H1 (cell line): ENCODE results near the gene VASP. TPM values are rescaled to one million over a fixed set of nuclear protein-coding genes. Genes with fewer than 3 reads are reported as not detected.

ENCODE experiments used
- CTCF ChIA-PET: fragments of 300-600 bp; sonication (Branson Sonifier 250); formaldehyde crosslinking; loops from one replicate; lab custom pipeline; 2021; ENCODE audit not compliant: partially characterized antibody; lab: Charles Lee
- POLR2A ChIA-PET: fragments of 300-600 bp; sonication (Branson Sonifier 250); formaldehyde crosslinking; loops from one replicate; lab custom pipeline; 2021; ENCODE audit warnings: inconsistent platforms; ENCODE audit not compliant: partially characterized antibody; lab: Charles Lee
- DNase-seq, 2 experiments: peaks; one replicate each; pipeline versions ENCODE4 v3.0.0 to v3.0.0-alpha.2; 2010 to 2022; ENCODE audit warnings: low spot score in 2 of 2, low read depth in 1 of 2, mixed read lengths in 1 of 2
- FAIRE-seq: peaks from 2 replicates; lab custom pipeline; 2011; peaks lifted over from hg19 to GRCh38; lab: Jason Lieb, UNC
- H2AFZ ChIP-seq: 2 replicates; pipeline ENCODE4 v1.8.1; 2012; ENCODE audit warnings: low read length, inconsistent platforms
- H2AK5ac ChIP-seq: 2 replicates; pipeline ENCODE4 v1.6.1; 2013; ENCODE audit warnings: low read depth, low read length
- H2BK120ac ChIP-seq: replicated peaks from 2 replicates; pipeline ENCODE3; 2013; ENCODE audit warnings: low read depth, low read length, inconsistent platforms
- H2BK12ac ChIP-seq: 2 replicates; pipeline ENCODE4 v1.6.1; 2013; ENCODE audit warnings: low read depth, low read length
- H2BK15ac ChIP-seq: 2 replicates; pipeline ENCODE4 v1.6.1; 2013; ENCODE audit warnings: low read length
- H2BK20ac ChIP-seq: 2 replicates; pipeline ENCODE4 v1.6.1; 2013; ENCODE audit warnings: low read length
- H2BK5ac ChIP-seq: 2 replicates; pipeline ENCODE4 v1.6.1; 2013; ENCODE audit warnings: low read depth, low read length
- H3K14ac ChIP-seq: 2 replicates; pipeline ENCODE4 v1.6.1; 2013; ENCODE audit warnings: inconsistent platforms; ENCODE audit not compliant: insufficient read length
- H3K18ac ChIP-seq: 2 replicates; pipeline ENCODE4 v1.6.1; 2013; ENCODE audit warnings: low read length; ENCODE audit errors: extremely low read depth
- H3K23ac ChIP-seq: 2 replicates; pipeline ENCODE4 v1.6.1; 2013; ENCODE audit warnings: inconsistent platforms; ENCODE audit not compliant: insufficient read length
- H3K23me2 ChIP-seq: 2 replicates; pipeline ENCODE4 v1.6.1; 2013; ENCODE audit warnings: low read depth, low read length
- H3K27ac ChIP-seq: 2 replicates; pipeline ENCODE4 v1.6.1; 2011; ENCODE audit warnings: low read depth, low read length, inconsistent platforms
- H3K27me3 ChIP-seq, 4 experiments: replicated peaks in 1 of 4; 1 replicate in 1 of 4; 2 replicates in 3 of 4; pipeline versions ENCODE4 v1.6.1 to v1.8.1; 2011 to 2013; ENCODE audit warnings: low read length in 3 of 4, mild to moderate bottlenecking in 3 of 4, inconsistent platforms in 2 of 4, mixed read lengths in 2 of 4, moderate library complexity in 1 of 4; ENCODE audit not compliant: control insufficient read depth in 3 of 4, insufficient read depth in 3 of 4; ENCODE audit errors: extremely low read depth in 1 of 4
- H3K36me3 ChIP-seq, 4 experiments: 2 replicates each; pipeline versions ENCODE4 v1.6.1 to v1.8.1; 2011 to 2013; ENCODE audit warnings: mild to moderate bottlenecking in 4 of 4, low read length in 3 of 4, moderate library complexity in 2 of 4, control low read depth in 1 of 4, inconsistent platforms in 1 of 4; ENCODE audit not compliant: insufficient read depth in 4 of 4, control insufficient read depth in 2 of 4
- H3K4ac ChIP-seq: replicated peaks from 2 replicates; pipeline ENCODE3; 2013; ENCODE audit warnings: low read length, low read depth, mixed read lengths, inconsistent platforms; ENCODE audit not compliant: insufficient read length
- H3K4me1 ChIP-seq, 4 experiments: replicated peaks in 1 of 4; 1 replicate in 1 of 4; 2 replicates in 3 of 4; pipeline versions ENCODE4 v1.6.1 to v1.8.1; 2011 to 2013; ENCODE audit warnings: low read length in 3 of 4, inconsistent platforms in 2 of 4, mixed read lengths in 1 of 4; ENCODE audit not compliant: insufficient read depth in 4 of 4, control insufficient read depth in 3 of 4
- H3K4me2 ChIP-seq, 2 experiments: 2 replicates each; pipeline versions ENCODE4 v1.6.1 to v1.8.1; 2011 to 2013; ENCODE audit warnings: low read depth in 2 of 2, low read length in 2 of 2, control low read depth in 1 of 2, inconsistent platforms in 1 of 2, mild to moderate bottlenecking in 1 of 2; ENCODE audit not compliant: insufficient read depth in 1 of 2
- H3K4me3 ChIP-seq, 4 experiments: fragments of 200-600, 300-600 bp in 1 of 4; sonication (generic), shearing (Covaris generic), sonication (Bioruptor Twin) in 1 of 4; 2 replicates each; pipeline versions ENCODE4 v1.5.1 to v1.8.1; 2011 to 2016; ENCODE audit warnings: low read length in 4 of 4, low read depth in 3 of 4, control low read depth in 2 of 4, inconsistent platforms in 2 of 4, mild to moderate bottlenecking in 2 of 4, mixed read lengths in 1 of 4, moderate library complexity in 1 of 4; ENCODE audit not compliant: insufficient read depth in 2 of 4; ENCODE audit errors: extremely low read depth in 1 of 4
- H3K56ac ChIP-seq: replicated peaks from 2 replicates; pipeline ENCODE3; 2013; ENCODE audit warnings: low read depth, mild to moderate bottlenecking, mixed read lengths, low read length, inconsistent platforms; ENCODE audit not compliant: insufficient read length
- H3K79me1 ChIP-seq: 2 replicates; pipeline ENCODE4 v1.6.1; 2013; ENCODE audit warnings: low read depth, low read length, control low read depth
- H3K79me2 ChIP-seq, 2 experiments: 2 replicates each; pipeline versions ENCODE4 v1.6.1 to v1.8.1; 2012 to 2013; ENCODE audit warnings: low read length in 2 of 2, mild to moderate bottlenecking in 2 of 2, inconsistent platforms in 1 of 2; ENCODE audit not compliant: insufficient read depth in 2 of 2, control insufficient read depth in 1 of 2
- H3K9ac ChIP-seq, 4 experiments: replicated peaks in 1 of 4; 1 replicate in 1 of 4; 2 replicates in 3 of 4; pipeline versions ENCODE4 v1.6.1 to v1.8.1; 2011 to 2013; ENCODE audit warnings: low read depth in 3 of 4, low read length in 3 of 4, control low read depth in 2 of 4, mild to moderate bottlenecking in 2 of 4, moderate library complexity in 2 of 4, inconsistent platforms in 1 of 4; ENCODE audit errors: extremely low read depth in 1 of 4
- H3K9me3 ChIP-seq, 2 experiments: 2 replicates each; pipeline versions ENCODE4 v1.6.1 to v1.8.1; 2012 to 2013; ENCODE audit warnings: mild to moderate bottlenecking in 2 of 2, moderate library complexity in 2 of 2, control low read depth in 1 of 2, inconsistent platforms in 1 of 2, low read depth in 1 of 2, low read length in 1 of 2, mixed read lengths in 1 of 2; ENCODE audit not compliant: insufficient read depth in 2 of 2
- H4K20me1 ChIP-seq, 2 experiments: replicated peaks in 1 of 2; 2 replicates each; pipeline versions ENCODE3 to v1.8.1; 2011 to 2013; ENCODE audit warnings: inconsistent platforms in 2 of 2, low read length in 2 of 2, mild to moderate bottlenecking in 1 of 2; ENCODE audit not compliant: insufficient read depth in 2 of 2, control insufficient read depth in 1 of 2
- H4K5ac ChIP-seq: 2 replicates; pipeline ENCODE4 v1.6.1; 2013; ENCODE audit warnings: low read length, low read depth, mixed read lengths, inconsistent platforms; ENCODE audit not compliant: insufficient read length
- H4K8ac ChIP-seq: 2 replicates; pipeline ENCODE4 v1.8.0; 2013; ENCODE audit warnings: mild to moderate bottlenecking, moderate library complexity, low read length, inconsistent platforms; ENCODE audit not compliant: insufficient read depth; ENCODE audit errors: extremely low read depth
- H4K91ac ChIP-seq: replicated peaks from 2 replicates; pipeline ENCODE3; 2013; ENCODE audit warnings: low read length, mixed read lengths, inconsistent platforms; ENCODE audit not compliant: insufficient read length
- EZH2 ChIP-seq: fragments of 200-600 bp; sonication (generic); IDR thresholded peaks from 2 replicates; pipeline ENCODE4 v1.7.1; 2012; ENCODE audit warnings: low read depth, mild to moderate bottlenecking, moderate library complexity, low read length, inconsistent platforms; ENCODE audit not compliant: severe bottlenecking
- POLR2AphosphoS5 ChIP-seq: IDR thresholded peaks from 2 replicates; pipeline ENCODE4 v1.6.1; 2011; ENCODE audit warnings: low read depth, low read length
- WGBS, 2 experiments: shearing (Covaris generic) in 1 of 2; methylation state at CpG; one replicate each; pipeline versions ENCODE4 v1.1.6 to v1.1.7; 2013 to 2015; ENCODE audit warnings: low lambda C conversion rate in 2 of 2, mixed read lengths in 2 of 2, inconsistent platforms in 1 of 2, low coverage in 1 of 2, missing lambda C conversion rate in 1 of 2; ENCODE audit not compliant: insufficient replicate concordance in 2 of 2, insufficient coverage in 1 of 2, insufficient read length in 1 of 2; ENCODE audit errors: extremely low coverage in 1 of 2, missing lambda C conversion rate in 1 of 2; 5-methylcytosine and 5-hydroxymethylcytosine counted together
- polyA plus RNA-seq, 7 experiments: library from polyadenylated mRNA; depleted of rRNA in 3 of 7; stranded (reverse) in 5 of 7; unstranded in 2 of 7; fragments of >200 nt in 5 of 7; fragments of 200-250 nt in 2 of 7; gene quantifications; 1 replicate in 5 of 7; 2 replicates in 1 of 7; 4 replicates in 1 of 7; pipeline versions ENCODE4 v1.2.1 to v1.2.3, GENCODE V29; 2011 to 2013; ENCODE audit warnings: missing spikeins in 2 of 7, mixed read lengths in 2 of 7
- total RNA-seq: library from RNA; stranded (reverse); fragmentation: NEBNext Ultra II Directional; extraction: Animal tissue kit (Norgen Biotek cat#: 25700); gene quantifications from 2 replicates; pipeline ENCODE4 v1.2.1, GENCODE V29; 2021

VASP gene
- total and polyA plus RNA-seq, 2 of the 8 experiments (the other 6 are each of a cell fraction or from before 2014, with no cell fraction given), result 89.7 to 135 TPM

- CTCF ChIA-PET, result interaction anchor here (0.9 to 32.9 kb wide), 9 partner anchors 8 to 88 kb away, joined by 3 to 760 read pairs (median 12); partner anchors contain the start of gene ERCC1
- POLR2A ChIA-PET, result interaction anchor here (0.6 to 4.4 kb wide), 23 partner anchors 8 to 247 kb away, joined by 3 to 52 read pairs (median 5); partner anchors contain the start of genes PPM1N, PPP1R13L and RTN2
- Histone ChIP-seq H3K4me1 (peaks cover 0 to 22% (median 14%) of the 10 kb centered on the region in 4 experiments; a peak in 6 of 7 replicates), H3K14ac (no peak overlapping the region), H3K56ac (no peak overlapping the region), H4K20me1 (peaks cover 0 to 3% of the 10 kb centered on the region in 2 experiments), H4K91ac (no peak overlapping the region), H2BK12ac (peak overlapping the region; percentile 75), H2BK15ac (peak overlapping the region; percentile 31; the same call in 1 of the 2 replicates), H2BK5ac (no peak overlapping the region; the same call in 1 of the 2 replicates), H4K5ac (no peak overlapping the region), H3K9me3 (no peaks in the 10 kb centered on the region), H2BK20ac (0 out of 2 replicates have a peak overlapping the region, but pooled peaks have one; percentile 15), H3K27me3 (peaks cover 0 to 19% (median 17%) of the 10 kb centered on the region in 4 experiments; a peak in 4 of 7 replicates), H2AK5ac (peak overlapping the region; percentile 1), H2BK120ac (no peak overlapping the region), H3K36me3 (no peaks in the 10 kb centered on the region), H3K79me1 (no peaks in the 10 kb centered on the region), H3K4me2 (peak overlapping the region; percentile 72 to 97), H3K79me2 (no peaks in the 10 kb centered on the region), H3K18ac (no peak overlapping the region), H3K9ac (no peak overlapping the region; a peak in 2 of 7 replicates), H3K4ac (no peak overlapping the region), H3K23ac (no peak overlapping the region), H3K4me3 (peak overlapping the region; percentile 48 to 95 (median 78); a peak in 7 of 8 replicates), H2AFZ (no peak overlapping the region), H4K8ac (no peak overlapping the region; the same call in 1 of the 2 replicates), H3K27ac (peak overlapping the region; percentile 87), H3K23me2 (peaks cover 24% of the 10 kb centered on the region; the same call in 1 of the 2 replicates)
- no peak for DNase-seq
- no peak for FAIRE-seq
- no peak for TF ChIP-seq EZH2
- 0 out of 2 replicates have a peak, but pooled peaks have one; percentile 21 for TF ChIP-seq POLR2AphosphoS5
- 61% methylated on average over 31 of the region's 33 CpGs; no CpG with 5 or more reads in 1 of the 2 experiments for WGBS, 2 experiments
These were observed 37.1 kb upstream of the VASP start for GRCh38 chr19:45469945-45470761.
